Peyer's patch (tissue), 4 donors: ENCODE measurements around the gene SH2D7.

Source experiments
- CTCF ChIP-seq, 6 experiments: fragments of 450-650 bp in 4 of 6; fragments of 200-600 bp in 2 of 6; sonication (generic) in 1 of 6; IDR thresholded peaks; one replicate each; pipeline ENCODE4 v1.5.1; 2017 to 2019; ENCODE audit warnings: antibody characterized with exemption in 6 of 6, mild to moderate bottlenecking in 3 of 6, moderate library complexity in 1 of 6
- POLR2A ChIP-seq, 2 donors: fragments of 450-650 bp; IDR thresholded peaks; one replicate each; pipeline ENCODE4 v1.5.1; 2017; ENCODE audit warnings: antibody characterized with exemption in 2 of 2, mild to moderate bottlenecking in 2 of 2, moderate library complexity in 2 of 2

- TF ChIP-seq CTCF (IDR thresholded peaks at IDR 0.05) (no peak), POLR2A (IDR thresholded peaks at IDR 0.05) (no peak)
Observed at GRCh38 chr15:78083687-78084448, 8.5 kb upstream of the SH2D7 start.
